IMR-90 (cell line): ENCODE data around the gene MRPS5. TPM values are rescaled to one million over a fixed set of nuclear protein-coding genes. Genes with fewer than 3 reads are reported as not detected.

Source experiments
- ATAC-seq: fragments of 200-7000 bp; cut with Tn5 transposase; 2 replicates; pipeline ENCODE4 v1.9.1; 2020; ENCODE audit warnings: low read depth, mild to moderate bottlenecking, moderate library complexity
- BruUV-seq: library from RNA; stranded (reverse); fragments of 400-500 nt; replicated peaks from 2 replicates; lab custom pipeline; 2021; lab: Mats Ljungman, UMichigan
- CTCF ChIA-PET: fragments of 300-600 bp; formaldehyde crosslinking; extraction: SDS; loops from one replicate; lab custom pipeline; 2021; ENCODE audit warnings: antibody characterized with exemption; lab: Yijun Ruan, JAX
- POLR2A ChIA-PET: fragments of 300-600 bp; sonication (Branson Sonifier 250); formaldehyde crosslinking; loops from one replicate; lab custom pipeline; 2022; ENCODE audit warnings: antibody characterized with exemption; ENCODE audit not compliant: unreplicated experiment; lab: Charles Lee
- DNase-seq: peaks from one replicate; pipeline ENCODE4 v3.0.0; 2013
- H2AFZ ChIP-seq: replicated peaks from 2 replicates; pipeline ENCODE3; 2013; ENCODE audit warnings: low read length, mild to moderate bottlenecking; ENCODE audit not compliant: poor library complexity
- H2AK5ac ChIP-seq: 2 replicates; pipeline ENCODE4 v1.6.1; 2013; ENCODE audit warnings: low read depth, low read length, inconsistent platforms
- H2AK9ac ChIP-seq: replicated peaks from 2 replicates; pipeline ENCODE3; 2013; ENCODE audit warnings: mild to moderate bottlenecking, low read depth, low read length, moderate library complexity; ENCODE audit not compliant: poor library complexity
- H2BK120ac ChIP-seq: 2 replicates; pipeline ENCODE4 v1.6.1; 2013; ENCODE audit warnings: low read depth, low read length, inconsistent platforms
- H2BK15ac ChIP-seq: 3 replicates; pipeline ENCODE4 v1.6.1; 2013; ENCODE audit warnings: low read depth, low read length, inconsistent platforms
- H2BK20ac ChIP-seq: 2 replicates; pipeline ENCODE4 v1.6.1; 2013; ENCODE audit warnings: low read depth, mild to moderate bottlenecking, inconsistent platforms, low read length, moderate library complexity
- H2BK5ac ChIP-seq: 2 replicates; pipeline ENCODE4 v1.6.1; 2013; ENCODE audit warnings: mild to moderate bottlenecking, low read depth, low read length, inconsistent platforms; ENCODE audit not compliant: poor library complexity, severe bottlenecking
- H3K14ac ChIP-seq: replicated peaks from 2 replicates; pipeline ENCODE4 v1.6.1; 2013; ENCODE audit warnings: low read depth, low read length, inconsistent platforms
- H3K18ac ChIP-seq: 2 replicates; pipeline ENCODE4 v1.6.1; 2013; ENCODE audit warnings: low read depth, low read length, control low read depth
- H3K23ac ChIP-seq: 2 replicates; pipeline ENCODE4 v1.6.1; 2013; ENCODE audit warnings: low read depth, low read length, inconsistent platforms
- H3K27ac ChIP-seq: 2 replicates; pipeline ENCODE4 v1.5.1; 2013; ENCODE audit warnings: mild to moderate bottlenecking, control low read depth, low read length; ENCODE audit not compliant: insufficient read depth
- H3K27me3 ChIP-seq: 2 replicates; pipeline ENCODE4 v1.6.1; 2013; ENCODE audit warnings: low read length; ENCODE audit not compliant: control insufficient read depth, insufficient read depth
- H3K36me3 ChIP-seq: 2 replicates; pipeline ENCODE4 v1.6.1; 2013; ENCODE audit warnings: low read length, mixed read lengths; ENCODE audit not compliant: control insufficient read depth, insufficient read depth
- H3K4ac ChIP-seq: 2 replicates; pipeline ENCODE4 v1.6.1; 2013; ENCODE audit warnings: low read depth, low read length, inconsistent platforms
- H3K4me1 ChIP-seq: 2 replicates; pipeline ENCODE4 v1.6.1; 2013; ENCODE audit warnings: low read length, mixed read lengths; ENCODE audit not compliant: control insufficient read depth, insufficient read depth
- H3K4me2 ChIP-seq: 2 replicates; pipeline ENCODE4 v1.6.1; 2013; ENCODE audit warnings: low read depth, mild to moderate bottlenecking, control low read depth, low read length, moderate library complexity
- H3K4me3 ChIP-seq: 2 replicates; pipeline ENCODE4 v1.5.1; 2013; ENCODE audit warnings: low read depth, mild to moderate bottlenecking, control low read depth, low read length, moderate library complexity; ENCODE audit not compliant: insufficient read depth
- H3K56ac ChIP-seq: 2 replicates; pipeline ENCODE4 v1.6.1; 2013; ENCODE audit warnings: low read length, inconsistent platforms; ENCODE audit not compliant: insufficient read depth; ENCODE audit errors: extremely low read depth
- H3K79me1 ChIP-seq, 2 experiments: 2 replicates each; pipeline ENCODE4 v1.6.1; 2013; ENCODE audit warnings: low read length in 2 of 2, inconsistent platforms in 1 of 2, low read depth in 1 of 2
- H3K9ac ChIP-seq: 2 replicates; pipeline ENCODE4 v1.6.1; 2013; ENCODE audit warnings: low read depth, low read length, control low read depth
- H3K9me1 ChIP-seq: 2 replicates; pipeline ENCODE4 v1.6.1; 2013; ENCODE audit warnings: low read length, inconsistent platforms; ENCODE audit not compliant: insufficient read depth
- H3K9me3 ChIP-seq: 2 replicates; pipeline ENCODE4 v1.6.1; 2013; ENCODE audit warnings: low read length; ENCODE audit not compliant: control insufficient read depth, insufficient read depth
- H4K20me1 ChIP-seq: 2 replicates; pipeline ENCODE4 v1.6.1; 2013; ENCODE audit warnings: low read length, inconsistent platforms; ENCODE audit not compliant: insufficient read depth
- H4K5ac ChIP-seq: 2 replicates; pipeline ENCODE4 v1.6.1; 2013; ENCODE audit warnings: mild to moderate bottlenecking, low read depth, low read length, control low read depth
- H4K8ac ChIP-seq, 2 experiments: 2 replicates each; pipeline ENCODE4 v1.6.1; 2013; ENCODE audit warnings: low read depth in 2 of 2, low read length in 2 of 2, control low read depth in 1 of 2, inconsistent platforms in 1 of 2
- H4K91ac ChIP-seq: 2 replicates; pipeline ENCODE4 v1.6.1; 2013; ENCODE audit warnings: low read depth, low read length, inconsistent platforms; ENCODE audit not compliant: insufficient read depth
- MXI1 ChIP-seq: IDR thresholded peaks from 2 replicates; pipeline ENCODE4 v1.6.1; 2012; ENCODE audit warnings: low read depth, mild to moderate bottlenecking, low read length, moderate library complexity, borderline replicate concordance
- RCOR1 ChIP-seq: IDR thresholded peaks from 2 replicates; pipeline ENCODE4 v1.6.1; 2012; ENCODE audit warnings: mild to moderate bottlenecking, low read length, improper control_type of control experiment; ENCODE audit not compliant: insufficient replicate concordance
- WGBS, 2 experiments: methylation state at CpG; one replicate each; pipeline versions ENCODE4 v1.1.5 to v1.1.7; 2013; ENCODE audit warnings: missing lambda C conversion rate in 2 of 2; ENCODE audit not compliant: insufficient read length in 1 of 2; ENCODE audit errors: extremely low coverage in 2 of 2; 5-methylcytosine and 5-hydroxymethylcytosine counted together
- dilution Hi-C: fragments of 300-500 bp; cut with HindIII; formaldehyde crosslinking; loops from one replicate; pipeline ENCODE4 v1.14.3; 2018; ENCODE audit warnings: low sequenced_read_pairs; ENCODE audit not compliant: unreplicated experiment
- in situ Hi-C: fragments of 300-500 bp; cut with MboI; formaldehyde crosslinking; loops from 3 replicates; pipeline ENCODE4 v1.14.3; 2019; ENCODE audit warnings: low sequenced_read_pairs, inconsistent platforms, mixed read lengths
- intact Hi-C: fragments of 100-400 bp; cut with micrococcal nuclease; formaldehyde crosslinking; loops from 2 replicates; pipeline ENCODE4 v1.10.0; 2022
- polyA plus RNA-seq, 3 experiments: library from polyadenylated mRNA; depleted of rRNA; stranded (reverse); fragments of >200 nt; gene quantifications; 2 replicates each; pipeline ENCODE4 v1.2.3, GENCODE V29; 2012; ENCODE audit warnings: low replicate concordance in 1 of 3
- total RNA-seq: library from RNA; depleted of rRNA; stranded (reverse); fragments of >200 nt; gene quantifications from 2 replicates; pipeline ENCODE4 v1.2.3, GENCODE V29; 2012

MRPS5 gene
- total and polyA plus RNA-seq, 2 of the 4 experiments (the other 2 are of a cell fraction), result 27.6 to 44.1 TPM

- Histone ChIP-seq H3K4me2 (peak overlapping the region; percentile 94), H3K9me3 (peaks cover 26% of the 10 kb centered on the region), H3K4me3 (peak overlapping the region; percentile 75), H3K23ac (peak overlapping the region; percentile 100), H3K27ac (peak overlapping the region; percentile 64), H2AK9ac (peak overlapping the region; percentile 90), H3K4me1 (peaks cover 4% of the 10 kb centered on the region; the same call in 1 of the 2 replicates), H3K36me3 (peaks cover 24% of the 10 kb centered on the region), H3K79me1 (peaks cover 17 to 21% of the 10 kb centered on the region in 2 experiments), H3K27me3 (no peaks in the 10 kb centered on the region), H2BK20ac (no peak overlapping the region), H2AK5ac (peak overlapping the region; percentile 70), H2BK15ac (no peak overlapping the region), H4K91ac (peak overlapping the region; percentile 89), H2BK5ac (peak overlapping the region; percentile 25), H4K5ac (peak overlapping the region; percentile 65), H3K14ac (peak overlapping the region; percentile 97), H3K18ac (peak overlapping the region; percentile 43; the same call in 1 of the 2 replicates), H3K9ac (peak overlapping the region; percentile 79), H4K8ac (peak overlapping the region; percentile 97 to 98), H3K9me1 (0 out of 2 replicates have a peak, but pooled peaks cover 2% of the 10 kb centered on the region), H2AFZ (peak overlapping the region; percentile 97), H3K4ac (peak overlapping the region; percentile 88), H3K56ac (peak overlapping the region; percentile 28; the same call in 1 of the 2 replicates), H4K20me1 (no peaks in the 10 kb centered on the region), H2BK120ac (peak overlapping the region; percentile 22; the same call in 1 of the 2 replicates)
- 4% methylated on average over 29 of the region's 58 CpGs; no CpG with 5 or more reads in 1 of the 2 experiments for WGBS, 2 experiments
- DNase-seq, result peak; percentile 30
- in situ Hi-C loops (no loop called here), intact Hi-C loops (no loop called here), dilution Hi-C loops (no loop called here)
- TF ChIP-seq RCOR1, result no peak
- peak; percentile 34; the same call in 1 of the 2 replicates for TF ChIP-seq MXI1
- CTCF ChIA-PET, result no interaction called here
- BruUV-seq, result no TSS peak
- ATAC-seq, result peak; percentile 75
- POLR2A ChIA-PET, result interaction anchor here (0.5 to 0.6 kb wide), 2 partner anchors 92 to 654 kb away, joined by 3 read pairs; no protein-coding TSS in a partner anchor
Observed at GRCh38 chr2:95158891-95159619, 37.4 kb upstream of the MRPS5 start.
